ENCODE data around the gene KIAA1614. TPM values are rescaled to one million over a fixed set of nuclear protein-coding genes. Genes with fewer than 3 reads are reported as not detected.
A peak's percentile ranks its signal among the peaks of the same experiment; 100 is the strongest.
"Not testable (repeated sequence)": the region's sequence is repeated elsewhere in the genome, so short reads cannot be mapped to it uniquely, and the experiment has no call there.

Gene KIAA1614
- total RNA-seq, 1 experiment from 2014 or later = 5.9 TPM

DNA sequence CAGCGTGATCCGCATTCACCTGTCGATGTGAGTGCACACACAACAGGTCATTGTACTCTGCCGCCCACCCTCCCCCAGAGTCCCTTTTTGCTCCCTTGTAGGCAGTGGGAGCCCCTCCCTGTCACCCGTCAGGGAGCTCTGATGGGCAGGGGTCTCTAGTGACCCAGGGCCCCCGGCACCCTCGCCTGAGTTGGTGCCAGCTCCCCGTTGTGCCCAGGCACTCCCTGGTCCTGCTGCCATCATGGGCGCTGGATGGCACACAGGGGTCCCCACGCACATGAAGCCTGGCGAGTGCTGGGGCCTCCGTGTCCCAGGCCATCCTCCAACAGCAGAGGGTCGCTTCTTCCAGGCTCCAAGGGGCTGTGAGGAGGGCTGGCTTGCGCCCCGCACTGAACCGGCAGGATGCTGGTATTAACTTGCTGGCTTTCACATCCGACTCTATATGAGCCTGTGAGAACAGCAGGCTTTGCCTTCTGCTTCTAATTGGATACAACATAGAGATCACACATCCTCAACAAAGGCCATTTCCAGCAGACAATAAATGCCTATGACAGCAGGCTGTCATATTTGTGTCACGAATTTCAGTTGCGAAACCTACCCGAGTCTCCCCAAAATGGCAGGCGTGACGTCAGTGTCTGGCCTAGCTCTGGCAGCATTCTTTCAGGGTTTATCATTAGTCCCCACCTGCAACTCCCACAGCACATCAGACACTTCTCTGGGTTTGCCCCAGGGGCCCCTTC lies 35.4 kb downstream of the KIAA1614 start:
- no peak for DNase-seq (ENCODE audit: low read depth in 1 of 2, low spot score in 2 of 2)
- Histone ChIP-seq H3K4me1 (replicated peaks) (no peaks in the 10 kb centered on the region), H3K27ac (no peak overlapping the region), H3K27me3 (replicated peaks) (no peaks in the 10 kb centered on the region), H3K4me3 (no peak overlapping the region), H3K36me3 (peaks cover 13% of the 10 kb centered on the region; the same call in 1 of the 2 replicates), H3K9me3 (replicated peaks) (no peaks in the 10 kb centered on the region)

DNA sequence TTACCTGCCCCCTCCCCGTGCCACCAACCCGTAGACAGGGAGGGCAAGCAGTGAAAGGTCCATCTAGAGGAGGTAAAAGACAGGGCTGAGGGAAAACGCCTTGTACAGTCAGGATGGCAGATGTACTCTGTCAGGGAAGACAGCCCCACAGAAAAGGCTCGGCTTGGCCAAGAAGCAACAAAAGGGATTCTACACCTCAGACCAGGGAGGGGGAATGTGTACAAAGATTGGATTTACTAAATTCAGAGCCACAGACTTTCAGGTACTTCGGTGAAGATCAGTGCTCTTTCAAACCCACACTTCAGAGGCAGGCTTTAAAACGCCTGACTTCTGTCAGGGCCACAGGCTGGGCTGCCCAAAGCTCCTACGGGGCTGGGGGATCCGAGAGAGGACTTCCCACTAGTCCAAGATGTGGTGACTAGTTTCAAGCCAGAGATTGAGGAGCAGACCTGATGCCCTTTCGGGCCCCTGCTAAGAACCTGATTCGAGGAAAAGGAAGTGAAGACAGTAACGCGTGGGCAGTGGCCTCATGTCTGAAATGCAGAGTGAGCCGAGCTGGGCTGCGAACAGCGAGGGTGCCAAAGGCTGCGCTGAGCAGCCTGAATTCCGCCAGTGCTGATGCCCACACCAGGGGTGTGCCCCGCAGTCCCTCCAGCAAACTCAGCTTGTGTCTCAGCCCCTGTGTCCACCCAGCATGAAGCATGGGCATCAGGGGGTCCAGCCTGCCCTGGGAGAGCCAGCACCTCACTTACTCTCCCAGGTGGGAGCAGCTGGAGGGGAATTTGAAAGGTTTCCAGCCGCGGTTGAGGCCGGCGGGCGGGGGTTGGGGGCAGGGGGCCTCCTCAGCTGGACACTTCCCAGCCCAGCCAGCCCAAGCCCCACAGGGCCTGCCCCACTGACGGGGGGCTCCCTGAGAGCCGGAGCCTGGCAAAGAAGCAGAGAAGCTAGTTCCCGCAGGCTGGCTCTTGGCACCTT lies 36.2 kb downstream of the KIAA1614 start:
- DNase-seq (ENCODE audit: low read depth in 1 of 2, low spot score in 2 of 2) = no peak
- Histone ChIP-seq H3K36me3 (peaks cover 17% of the 10 kb centered on the region), H3K9me3 (replicated peaks) (no peaks in the 10 kb centered on the region), H3K27me3 (replicated peaks) (no peaks in the 10 kb centered on the region), H3K4me1 (replicated peaks) (peaks cover 4% of the 10 kb centered on the region), H3K4me3 (no peak overlapping the region), H3K27ac (no peak overlapping the region)

DNA sequence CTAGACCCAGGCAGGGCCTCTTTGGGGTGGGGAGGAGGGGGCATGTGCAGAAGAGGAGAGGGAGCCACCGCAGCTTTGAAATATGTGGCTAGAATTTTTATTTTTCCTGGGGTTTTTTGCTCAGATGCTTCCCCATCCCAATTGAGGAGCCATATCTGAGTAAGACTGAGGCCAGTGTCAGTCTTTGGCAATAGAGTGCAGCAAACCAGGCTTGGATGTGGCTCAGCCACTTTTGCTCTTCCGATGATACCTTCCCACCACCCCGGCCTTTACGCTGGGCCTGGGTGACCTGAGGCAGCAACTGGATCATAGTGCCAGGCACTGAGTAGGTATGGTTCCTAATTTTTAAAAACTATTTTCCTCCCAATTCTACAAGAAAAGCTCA lies 36.9 kb downstream of the KIAA1614 start:
- no peak for DNase-seq (ENCODE audit: low read depth in 1 of 2, low spot score in 2 of 2)
- no peak overlapping the region for H3K27ac ChIP-seq
- H3K36me3 ChIP-seq = peaks cover 17% of the 10 kb centered on the region
- H3K27me3 ChIP-seq (replicated peaks) = no peaks in the 10 kb centered on the region
- H3K9me3 ChIP-seq (replicated peaks) = no peaks in the 10 kb centered on the region
- H3K4me3 ChIP-seq = no peak overlapping the region
- peaks cover 8% of the 10 kb centered on the region for H3K4me1 ChIP-seq (replicated peaks)

DNA sequence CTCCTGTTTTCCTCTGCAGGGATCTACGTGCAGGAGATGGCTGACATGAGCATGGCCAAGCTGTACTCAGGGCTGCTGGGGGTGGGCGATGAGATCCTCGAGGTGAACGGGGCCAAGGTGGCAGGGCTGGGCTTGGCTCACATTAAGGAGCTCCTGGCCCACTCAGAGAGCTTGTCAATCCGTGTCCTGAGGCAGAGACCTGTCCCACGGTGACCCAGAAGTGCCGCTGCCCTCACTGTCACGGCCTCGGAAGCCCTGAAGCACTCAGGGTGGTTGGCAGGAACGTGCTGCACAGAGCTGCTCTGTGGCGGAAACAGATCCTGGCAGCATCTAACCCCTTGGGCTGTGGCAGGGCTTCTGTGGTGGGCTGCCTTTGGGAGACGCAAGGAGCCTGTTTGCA lies 37.6 kb downstream of the KIAA1614 start:
- H3K27ac ChIP-seq = no peak overlapping the region
- no peak for DNase-seq (ENCODE audit: low read depth in 1 of 2, low spot score in 2 of 2)
- no peaks in the 10 kb centered on the region for H3K27me3 ChIP-seq (replicated peaks)
- H3K4me1 ChIP-seq (replicated peaks) = peaks cover 8% of the 10 kb centered on the region
- H3K4me3 ChIP-seq = no peak overlapping the region
- H3K9me3 ChIP-seq (replicated peaks) = no peaks in the 10 kb centered on the region
- H3K36me3 ChIP-seq = peaks cover 13% of the 10 kb centered on the region

DNA sequence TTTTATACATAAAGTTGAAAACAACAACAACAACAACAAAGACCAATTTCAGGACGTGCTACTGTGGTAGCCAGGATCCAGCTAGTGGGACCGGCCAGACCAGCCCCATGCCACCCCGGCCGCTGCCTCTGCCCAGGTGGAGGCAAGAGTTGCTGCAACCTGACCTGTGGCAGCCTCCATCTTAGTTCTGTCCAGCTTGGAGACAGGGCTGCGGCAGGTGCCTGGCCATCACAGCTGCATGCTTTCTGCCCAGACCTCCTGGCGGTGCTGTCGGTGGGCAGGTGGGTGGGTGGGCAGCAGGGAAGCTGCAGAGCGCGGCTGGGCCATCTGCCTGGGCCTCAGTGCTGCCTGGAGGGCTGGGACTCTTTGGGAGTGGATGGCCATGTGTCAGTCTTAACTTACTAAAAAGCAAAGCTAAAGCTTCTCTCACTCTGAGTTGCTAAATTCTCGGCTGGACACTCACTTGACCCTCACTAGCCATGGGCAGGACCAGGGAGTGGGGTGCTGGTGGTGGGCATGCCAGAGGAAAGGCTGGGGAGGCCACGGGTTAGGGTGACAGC lies 38.6 kb downstream of the KIAA1614 start:
- Histone ChIP-seq H3K4me1 (replicated peaks) (peaks cover 8% of the 10 kb centered on the region), H3K36me3 (peaks cover 13% of the 10 kb centered on the region), H3K9me3 (replicated peaks) (no peaks in the 10 kb centered on the region), H3K27me3 (replicated peaks) (no peaks in the 10 kb centered on the region), H3K27ac (no peak overlapping the region), H3K4me3 (no peak overlapping the region)
- DNase-seq (ENCODE audit: low read depth in 1 of 2, low spot score in 2 of 2) = no peak

DNA sequence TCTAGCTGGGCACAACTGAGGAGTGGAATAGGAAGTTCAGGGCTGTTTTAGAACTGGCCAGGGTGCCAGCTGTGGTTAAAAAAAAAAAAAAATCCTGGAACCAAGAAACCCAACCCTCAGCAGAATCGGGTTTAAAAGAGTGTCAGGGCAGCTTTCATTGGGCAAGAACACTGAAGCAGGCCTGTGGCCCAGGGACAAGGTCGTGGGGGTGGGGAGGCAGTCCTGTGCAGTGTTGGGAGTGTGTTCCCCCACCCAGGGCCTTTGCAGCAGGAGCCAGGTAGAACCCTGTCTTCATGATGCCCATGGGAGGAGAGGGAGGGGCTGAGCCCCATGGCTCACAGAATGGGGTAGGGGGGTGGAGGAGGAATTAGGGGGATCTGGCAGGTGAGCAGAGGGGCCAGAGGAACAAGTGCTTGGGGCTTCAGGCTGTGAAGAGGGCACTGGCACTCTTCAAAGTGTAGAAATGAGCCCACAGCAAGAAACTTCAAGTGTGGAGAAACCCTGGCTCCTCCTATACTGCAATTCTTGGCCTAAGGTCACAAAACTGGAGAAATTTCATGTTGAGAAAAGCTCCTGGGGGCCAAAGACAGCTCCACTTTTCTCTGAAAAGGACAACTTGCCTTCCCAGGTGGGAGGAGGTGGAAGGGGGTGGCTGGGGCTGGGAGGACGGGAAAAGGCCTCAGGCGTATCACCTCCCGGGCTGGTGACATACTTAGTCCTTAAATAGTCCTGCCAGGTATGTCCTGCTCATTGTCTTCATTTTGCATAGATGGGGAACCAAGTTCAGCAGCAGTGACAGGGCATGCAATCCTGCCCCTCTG lies 39.3 kb downstream of the KIAA1614 start:
- Histone ChIP-seq H3K9me3 (replicated peaks) (no peaks in the 10 kb centered on the region), H3K27me3 (replicated peaks) (no peaks in the 10 kb centered on the region), H3K27ac (no peak overlapping the region), H3K4me3 (no peak overlapping the region), H3K4me1 (replicated peaks) (peaks cover 8% of the 10 kb centered on the region), H3K36me3 (peaks cover 13% of the 10 kb centered on the region)
- no peak for DNase-seq (ENCODE audit: low read depth in 1 of 2, low spot score in 2 of 2)

DNA sequence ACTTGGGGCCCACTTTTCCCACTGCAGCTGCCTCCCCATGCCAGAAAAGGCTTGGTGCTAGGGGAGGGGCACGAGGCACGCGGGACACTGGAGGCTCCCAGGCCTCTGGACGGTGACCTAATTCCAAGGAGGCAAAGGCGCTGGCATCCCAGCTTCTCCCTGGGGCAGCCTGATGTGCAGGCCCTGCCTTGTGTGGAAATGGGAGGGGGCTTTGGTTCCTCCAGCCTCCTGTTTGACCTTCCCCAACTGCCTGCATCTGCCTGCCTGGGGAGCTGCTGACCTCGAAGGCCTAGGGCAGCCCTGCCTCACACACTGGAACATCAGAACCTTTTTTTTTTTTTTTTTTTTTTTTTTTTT lies 39.9 kb downstream of the KIAA1614 start:
- Histone ChIP-seq H3K27ac (no peak overlapping the region), H3K4me3 (no peak overlapping the region), H3K4me1 (replicated peaks) (peaks cover 8% of the 10 kb centered on the region), H3K9me3 (replicated peaks) (no peaks in the 10 kb centered on the region), H3K36me3 (peaks cover 13% of the 10 kb centered on the region), H3K27me3 (replicated peaks) (no peaks in the 10 kb centered on the region)
- no peak for DNase-seq (ENCODE audit: low read depth in 1 of 2, low spot score in 2 of 2)

DNA sequence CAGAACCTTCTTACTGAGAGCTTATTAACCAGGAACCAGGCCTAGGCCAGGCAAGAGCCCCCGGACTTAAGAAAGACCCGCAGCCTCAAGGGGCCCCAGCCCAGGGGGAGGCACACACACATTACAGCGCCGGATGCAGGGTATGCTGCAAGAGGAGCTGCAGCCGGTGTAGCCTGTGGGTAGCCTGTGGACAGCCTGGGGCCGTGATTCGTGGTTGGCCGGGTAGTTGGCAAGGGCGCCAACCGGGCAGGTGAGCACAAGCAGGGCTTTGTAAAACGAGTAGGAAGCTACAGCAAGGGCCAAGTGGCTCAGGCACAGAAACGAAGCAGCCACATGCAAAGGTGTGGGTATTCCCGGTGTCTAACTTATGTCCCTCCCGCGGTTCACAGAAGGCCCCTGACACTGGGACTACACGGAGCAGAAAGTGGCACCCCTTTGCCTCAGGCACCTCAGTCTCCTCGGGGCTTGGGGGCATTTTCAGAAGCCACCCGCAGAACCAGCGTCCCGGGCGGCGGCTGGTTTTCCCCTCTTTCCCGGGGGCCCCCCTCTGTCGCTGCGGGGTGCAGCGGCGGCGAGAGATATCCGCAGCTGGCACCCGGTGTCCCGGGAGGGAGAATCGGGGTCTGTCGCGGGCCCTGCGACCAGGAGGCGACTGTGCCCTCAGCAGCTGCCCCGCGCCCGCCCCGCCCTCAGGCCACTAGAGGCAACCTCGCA lies 40.8 kb downstream of the KIAA1614 start:
- Histone ChIP-seq H3K27me3 (replicated peaks) (no peaks in the 10 kb centered on the region), H3K9me3 (replicated peaks) (no peaks in the 10 kb centered on the region), H3K4me3 (peak overlapping the region; percentile 34), H3K27ac (no peak overlapping the region), H3K36me3 (peaks cover 10% of the 10 kb centered on the region), H3K4me1 (replicated peaks) (peaks cover 8% of the 10 kb centered on the region)
- no peak for DNase-seq (ENCODE audit: low read depth in 1 of 2, low spot score in 2 of 2)

DNA sequence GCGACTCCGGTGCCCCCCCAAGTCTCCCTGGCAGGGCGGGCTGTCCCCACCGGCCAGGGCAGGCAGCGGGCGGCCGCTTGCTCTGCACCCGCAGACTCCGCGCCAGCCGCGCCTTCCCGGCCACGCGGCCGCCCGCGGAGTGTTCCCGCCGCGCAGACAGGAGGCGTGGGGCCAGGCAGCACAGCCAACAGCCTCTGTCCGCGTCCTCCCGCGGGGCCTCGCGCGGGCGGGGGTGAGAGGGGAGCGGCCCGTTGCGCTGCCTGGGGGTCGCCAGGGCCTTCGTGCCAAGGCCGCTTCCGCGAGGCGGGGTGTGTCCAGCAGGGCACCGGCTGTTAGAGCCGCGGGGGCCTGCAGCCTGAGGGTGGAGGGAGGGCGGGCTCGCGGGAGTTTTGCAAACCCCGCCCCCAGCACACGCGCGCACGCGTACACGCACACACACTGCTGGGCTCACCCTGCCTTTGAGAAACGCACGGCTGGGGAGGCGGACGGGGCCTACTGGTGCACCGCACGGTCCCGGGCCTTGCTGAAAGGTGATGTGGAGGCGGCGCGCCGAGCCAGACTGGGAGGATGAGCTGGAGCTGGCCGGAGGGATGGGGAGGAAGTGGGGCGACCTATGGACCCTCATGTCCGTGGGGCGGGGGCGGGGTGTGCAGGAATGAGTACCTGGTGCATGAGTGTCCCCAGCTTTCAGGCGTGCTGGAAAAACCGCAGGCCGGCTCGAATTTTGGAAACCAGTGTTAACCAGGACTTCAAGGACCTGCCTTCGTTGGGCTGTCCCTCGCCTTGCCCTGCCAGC lies 41.5 kb downstream of the KIAA1614 start:
- Histone ChIP-seq H3K27ac (no peak overlapping the region), H3K4me1 (replicated peaks) (peaks cover 8% of the 10 kb centered on the region), H3K9me3 (replicated peaks) (no peaks in the 10 kb centered on the region), H3K4me3 (peak overlapping the region; percentile 34), H3K36me3 (peaks cover 10% of the 10 kb centered on the region), H3K27me3 (replicated peaks) (no peaks in the 10 kb centered on the region)
- DNase-seq (ENCODE audit: low read depth in 1 of 2, low spot score in 2 of 2) = peak in 1 of 2 experiments; percentile 35

DNA sequence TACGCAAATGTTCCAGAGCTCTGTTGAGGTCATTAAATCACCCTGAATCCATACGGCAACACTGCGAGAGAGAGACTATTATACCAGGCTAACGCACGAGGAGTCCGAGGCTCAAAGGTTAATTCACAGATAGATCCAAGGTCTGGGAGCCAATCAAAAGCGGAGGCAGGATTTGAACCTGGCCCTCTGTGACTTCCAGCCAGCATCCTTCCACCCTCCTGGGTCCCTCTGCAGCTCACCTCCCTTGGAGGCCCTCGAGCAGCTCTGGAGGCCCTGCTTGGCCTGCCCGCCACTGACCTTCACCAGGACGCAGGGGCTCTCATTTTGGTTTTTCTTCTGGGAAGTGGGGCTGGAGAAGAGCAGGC lies 42.1 kb downstream of the KIAA1614 start:
- Histone ChIP-seq H3K4me3 (no peak overlapping the region), H3K27ac (no peak overlapping the region), H3K36me3 (peaks cover 10% of the 10 kb centered on the region), H3K9me3 (replicated peaks) (no peaks in the 10 kb centered on the region), H3K4me1 (replicated peaks) (peaks cover 8% of the 10 kb centered on the region), H3K27me3 (replicated peaks) (no peaks in the 10 kb centered on the region)
- no peak for DNase-seq (ENCODE audit: low read depth in 1 of 2, low spot score in 2 of 2)

DNA sequence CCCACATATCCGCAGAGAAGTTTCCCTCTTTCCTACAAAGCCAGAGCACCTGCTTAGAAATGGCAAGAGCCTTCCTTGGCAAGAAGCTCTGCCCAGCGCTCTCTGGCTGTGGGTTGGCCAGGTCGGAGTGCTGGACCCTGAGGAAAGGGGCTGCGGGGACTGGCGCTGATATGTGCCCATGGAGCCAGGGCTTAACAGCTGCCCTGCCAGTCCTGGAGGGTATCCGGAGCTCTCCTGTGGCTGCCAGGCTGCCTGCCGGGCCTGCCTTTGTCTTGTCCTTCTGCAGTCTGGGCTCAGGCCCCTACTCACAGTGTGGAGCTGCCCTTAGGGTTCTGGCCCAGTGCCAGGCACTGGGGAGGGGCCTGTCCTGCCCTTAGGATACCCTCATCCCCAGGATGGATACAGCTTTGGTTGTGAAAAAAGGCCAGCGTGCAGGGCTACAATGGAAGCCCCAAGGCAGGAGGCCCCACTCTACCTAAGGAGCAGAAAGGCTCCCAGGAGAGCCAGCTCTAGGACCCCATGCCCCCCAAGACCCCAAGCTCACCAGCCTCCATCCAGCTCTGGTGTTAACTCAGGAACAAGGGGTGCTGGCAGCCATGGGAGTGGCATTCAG lies 43.4 kb downstream of the KIAA1614 start:
- Histone ChIP-seq H3K4me3 (no peak overlapping the region), H3K27me3 (replicated peaks) (no peaks in the 10 kb centered on the region), H3K36me3 (peaks cover 14% of the 10 kb centered on the region), H3K27ac (no peak overlapping the region), H3K9me3 (replicated peaks) (no peaks in the 10 kb centered on the region), H3K4me1 (replicated peaks) (peaks cover 8% of the 10 kb centered on the region)
- no peak for DNase-seq (ENCODE audit: low read depth in 1 of 2, low spot score in 2 of 2)

DNA sequence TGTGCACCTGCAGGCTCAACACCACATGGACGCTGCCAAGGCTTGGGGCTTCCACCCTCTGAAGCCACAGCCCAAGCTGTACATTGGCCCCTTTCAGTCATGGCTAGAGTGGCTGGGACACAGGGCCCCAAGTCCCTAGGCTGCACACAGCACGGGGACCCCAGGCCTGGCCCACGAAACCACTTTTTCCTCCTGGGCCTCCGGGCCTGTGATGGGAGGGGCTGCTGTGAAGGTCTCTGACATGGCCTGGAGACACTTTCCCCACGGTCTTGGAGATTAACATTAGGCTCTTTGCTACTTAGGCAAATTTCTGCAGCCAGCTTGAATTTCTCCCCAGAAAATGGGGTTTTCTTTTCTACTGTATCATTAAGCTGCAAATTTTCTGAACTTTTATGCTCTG lies 46.9 kb downstream of the KIAA1614 start:
- not testable (repeated sequence) for H3K4me1 ChIP-seq (replicated peaks); H3K27ac ChIP-seq; H3K27me3 ChIP-seq (replicated peaks); H3K9me3 ChIP-seq (replicated peaks); H3K4me3 ChIP-seq; DNase-seq (ENCODE audit: low read depth in 1 of 2, low spot score in 2 of 2)
- H3K36me3 ChIP-seq = peaks cover 15% of the 10 kb centered on the region; the same call in 1 of the 2 replicates

Measured in SJSA1 (cell line).